ENCODE data around the gene ARF5.

DNA sequence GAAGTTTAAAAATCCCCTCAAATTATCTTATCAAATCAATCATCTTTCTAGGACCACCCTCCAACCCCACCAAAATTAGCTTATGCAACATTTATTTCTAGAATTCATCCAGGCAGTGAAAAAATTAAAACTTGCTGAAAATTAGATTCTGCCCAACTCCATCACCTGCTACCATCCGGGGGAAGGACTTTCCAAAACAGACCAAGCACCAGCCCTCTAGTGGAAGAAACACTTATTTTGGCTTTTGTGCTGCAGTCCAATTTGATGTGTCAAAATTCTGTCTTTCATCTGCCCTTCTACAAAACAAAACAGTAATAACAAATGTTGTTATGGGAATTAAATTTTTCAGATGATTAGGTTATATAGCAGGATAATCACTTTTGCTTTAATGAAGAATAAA, 38.0 kb upstream of the ARF5 start:
- TF ChIP-seq CTCF (IDR thresholded peaks at IDR 0.05) = peak; percentile 28; the same call in 1 of the 2 replicates
- TF ChIP-seq POLR2AphosphoS5 (IDR thresholded peaks at IDR 0.05; ENCODE audit: low read depth, low read length) = no peak
